PC-3 (cell line): ENCODE measurements around the gene ELAC2.

ENCODE experiments used
- CTCF ChIP-seq: fragments of 300-600 bp; sonication (generic); conservative IDR thresholded peaks from 2 replicates; pipeline ENCODE4 v1.5.1; 2017; ENCODE audit warnings: antibody characterized with exemption, low read depth, mild to moderate bottlenecking, low read length
- EZH2 ChIP-seq: fragments of 300-600 bp; sonication (generic); IDR thresholded peaks from one replicate; pipeline ENCODE4 v1.6.1; 2017; ENCODE audit warnings: antibody characterized with exemption, mild to moderate bottlenecking, low read length; ENCODE audit not compliant: unreplicated experiment

- TF ChIP-seq CTCF = no peak
- no peak for TF ChIP-seq EZH2
These were observed 12.2 kb upstream of the ELAC2 start for GRCh38 chr17:13030056-13030455.
